ENCODE data around the gene PREP. TPM values are rescaled to one million over a fixed set of nuclear protein-coding genes. Genes with fewer than 3 reads are reported as not detected.

The PREP gene
- total RNA-seq, 1 donor from 2014 or later = 25.2 TPM

DNA sequence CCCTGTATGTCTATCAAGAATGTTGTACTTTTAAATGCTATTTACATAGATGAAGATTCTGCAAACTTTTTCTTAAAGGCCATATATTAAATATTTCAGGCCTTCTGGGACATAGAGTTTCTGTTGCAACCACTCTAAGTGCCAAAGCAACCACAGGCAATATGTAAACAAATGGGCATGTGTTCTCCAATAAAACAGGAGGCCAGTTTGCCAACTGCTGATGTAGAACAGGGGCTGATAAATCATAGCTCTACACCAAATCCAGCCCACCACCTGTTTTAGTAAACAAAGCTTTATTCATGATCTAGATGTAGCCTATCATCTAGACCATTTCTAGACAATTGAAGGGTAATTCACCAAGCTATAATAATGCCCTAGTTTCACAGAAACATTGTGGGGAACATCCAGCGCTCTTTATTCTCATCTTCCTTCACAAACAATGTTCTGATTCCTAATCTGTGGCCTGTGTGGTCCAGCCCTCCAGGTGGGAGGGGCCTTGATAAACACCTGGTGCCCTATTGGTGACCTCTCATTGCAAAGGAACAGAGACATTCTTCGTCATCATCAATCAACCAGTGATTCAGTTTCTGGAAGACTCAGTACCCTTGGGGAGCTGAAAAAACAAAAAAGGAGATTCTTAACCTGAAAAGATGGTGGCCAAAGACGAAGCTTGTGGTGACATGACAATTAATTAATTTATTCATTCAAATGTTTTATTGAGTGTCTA, 80.2 kb downstream of the PREP start:
- intact Hi-C loops (cut with micrococcal nuclease) = no loop called here
- Histone ChIP-seq H3K27me3 (ENCODE audit: low read depth) (no peaks in the 10 kb centered on the region), H3K4me3 (no peak overlapping the region), H3K4me1 (peaks cover 35% of the 10 kb centered on the region), H3K9me3 (replicated peaks) (no peaks in the 10 kb centered on the region), H3K27ac (replicated peaks) (no peak overlapping the region), H3K36me3 (peaks cover 31% of the 10 kb centered on the region)
- TF ChIP-seq, protein P1, sequence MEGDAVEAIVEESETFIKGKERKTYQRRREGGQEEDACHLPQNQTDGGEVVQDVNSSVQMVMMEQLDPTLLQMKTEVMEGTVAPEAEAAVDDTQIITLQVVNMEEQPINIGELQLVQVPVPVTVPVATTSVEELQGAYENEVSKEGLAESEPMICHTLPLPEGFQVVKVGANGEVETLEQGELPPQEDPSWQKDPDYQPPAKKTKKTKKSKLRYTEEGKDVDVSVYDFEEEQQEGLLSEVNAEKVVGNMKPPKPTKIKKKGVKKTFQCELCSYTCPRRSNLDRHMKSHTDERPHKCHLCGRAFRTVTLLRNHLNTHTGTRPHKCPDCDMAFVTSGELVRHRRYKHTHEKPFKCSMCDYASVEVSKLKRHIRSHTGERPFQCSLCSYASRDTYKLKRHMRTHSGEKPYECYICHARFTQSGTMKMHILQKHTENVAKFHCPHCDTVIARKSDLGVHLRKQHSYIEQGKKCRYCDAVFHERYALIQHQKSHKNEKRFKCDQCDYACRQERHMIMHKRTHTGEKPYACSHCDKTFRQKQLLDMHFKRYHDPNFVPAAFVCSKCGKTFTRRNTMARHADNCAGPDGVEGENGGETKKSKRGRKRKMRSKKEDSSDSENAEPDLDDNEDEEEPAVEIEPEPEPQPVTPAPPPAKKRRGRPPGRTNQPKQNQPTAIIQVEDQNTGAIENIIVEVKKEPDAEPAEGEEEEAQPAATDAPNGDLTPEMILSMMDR (IDR thresholded peaks at IDR 0.05; ENCODE audit: borderline replicate concordance) = no peak
- no peak for DNase-seq

DNA sequence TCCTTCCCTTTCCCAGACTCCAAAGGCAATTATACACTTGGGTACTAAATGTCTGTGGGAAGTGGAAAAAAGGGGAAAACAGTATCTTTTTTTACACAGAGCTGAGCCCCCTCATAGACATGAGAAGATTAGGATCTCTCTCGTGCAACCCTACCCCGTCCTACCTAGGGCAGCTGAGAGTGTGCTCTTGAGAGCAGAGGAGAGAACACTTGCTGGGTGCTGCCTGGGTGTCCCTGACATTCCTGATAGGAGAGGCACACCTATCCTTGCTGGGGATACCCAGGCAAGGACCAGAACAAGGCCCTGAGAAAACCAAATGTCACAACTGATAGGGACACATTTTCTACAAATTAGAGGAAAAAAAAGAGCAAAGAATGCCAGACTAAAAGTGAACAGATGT, 81.2 kb downstream of the PREP start:
- TF ChIP-seq, protein P1 (IDR thresholded peaks at IDR 0.05; ENCODE audit: borderline replicate concordance) = no peak
- no peaks in the 10 kb centered on the region for H3K27me3 ChIP-seq (ENCODE audit: low read depth)
- peaks cover 25% of the 10 kb centered on the region for H3K4me1 ChIP-seq
- no peaks in the 10 kb centered on the region for H3K9me3 ChIP-seq (replicated peaks)
- peaks cover 28% of the 10 kb centered on the region for H3K36me3 ChIP-seq
- H3K4me3 ChIP-seq = no peak overlapping the region
- DNase-seq = no peak
- no peak overlapping the region for H3K27ac ChIP-seq (replicated peaks)
- intact Hi-C loops (cut with micrococcal nuclease) = no loop called here

DNA sequence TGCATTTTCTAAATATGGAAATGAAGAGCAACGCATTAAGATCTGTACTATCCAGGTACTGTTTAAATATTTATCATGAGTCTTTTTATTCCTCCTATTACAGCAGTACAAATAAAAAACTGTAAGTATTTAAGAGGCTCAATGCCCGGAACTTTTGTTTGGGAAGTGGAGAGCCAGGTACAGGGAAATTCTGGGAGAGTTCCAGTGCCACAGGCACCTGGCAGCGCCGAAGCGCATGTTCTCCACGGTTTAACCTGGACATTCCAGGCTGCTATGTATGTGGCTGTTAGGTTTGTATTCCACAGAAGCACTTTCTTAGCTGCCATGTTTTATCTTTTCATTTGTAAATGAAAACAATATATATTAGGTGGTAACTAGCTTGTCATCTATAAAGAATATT, 81.7 kb downstream of the PREP start:
- DNase-seq = no peak
- no peaks in the 10 kb centered on the region for H3K27me3 ChIP-seq (ENCODE audit: low read depth)
- H3K27ac ChIP-seq (replicated peaks) = no peak overlapping the region
- peaks cover 28% of the 10 kb centered on the region for H3K36me3 ChIP-seq
- peaks cover 20% of the 10 kb centered on the region for H3K4me1 ChIP-seq
- no peak overlapping the region for H3K4me3 ChIP-seq
- intact Hi-C loops (cut with micrococcal nuclease) = no loop called here
- TF ChIP-seq, protein P1 (IDR thresholded peaks at IDR 0.05; ENCODE audit: borderline replicate concordance) = no peak
- no peaks in the 10 kb centered on the region for H3K9me3 ChIP-seq (replicated peaks)

DNA sequence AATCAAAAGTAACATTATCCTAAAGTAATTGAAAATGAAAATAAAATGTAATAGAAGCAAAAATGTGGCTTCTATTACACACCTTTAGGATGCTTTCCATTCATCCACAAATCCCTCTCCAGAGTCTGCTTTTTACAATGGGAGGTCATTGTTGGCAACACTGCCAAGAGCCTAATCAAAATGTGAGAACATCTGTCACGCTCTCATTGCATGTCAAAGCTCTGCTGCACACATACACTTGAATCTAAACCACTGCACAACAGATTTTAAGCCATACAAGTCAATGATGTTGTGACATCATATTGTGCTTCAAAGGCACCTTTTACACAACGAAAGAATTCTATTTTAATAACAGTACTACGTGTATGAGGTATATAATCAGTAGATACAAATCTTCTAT, 82.1 kb downstream of the PREP start:
- intact Hi-C loops (cut with micrococcal nuclease) = no loop called here
- Histone ChIP-seq H3K9me3 (replicated peaks) (no peaks in the 10 kb centered on the region), H3K27me3 (ENCODE audit: low read depth) (no peaks in the 10 kb centered on the region), H3K4me3 (no peak overlapping the region), H3K36me3 (peaks cover 28% of the 10 kb centered on the region), H3K4me1 (peaks cover 16% of the 10 kb centered on the region), H3K27ac (replicated peaks) (no peak overlapping the region)
- TF ChIP-seq, protein P1 (IDR thresholded peaks at IDR 0.05; ENCODE audit: borderline replicate concordance) = no peak
- DNase-seq = no peak

DNA sequence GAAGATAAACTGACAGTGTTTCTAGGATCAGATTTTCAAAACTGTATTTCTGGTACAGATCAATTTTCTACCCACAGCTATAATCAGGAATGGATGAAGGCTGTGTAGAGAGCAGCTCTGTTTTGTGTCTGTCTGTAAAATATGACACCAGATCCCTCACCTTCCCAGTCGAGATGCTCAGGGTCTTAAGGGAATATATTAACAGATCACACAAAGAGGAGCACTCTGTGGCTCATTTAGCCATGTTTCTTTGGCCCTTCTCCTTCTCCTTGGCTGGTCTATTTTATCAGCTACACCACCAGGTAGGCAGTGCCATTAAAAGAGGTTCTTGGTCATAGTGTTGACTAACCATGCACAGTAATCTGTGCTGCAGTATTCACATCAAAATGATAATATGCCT, 82.6 kb downstream of the PREP start:
- Histone ChIP-seq H3K4me3 (no peak overlapping the region), H3K27ac (replicated peaks) (no peak overlapping the region), H3K4me1 (peaks cover 15% of the 10 kb centered on the region), H3K9me3 (replicated peaks) (no peaks in the 10 kb centered on the region), H3K36me3 (peaks cover 28% of the 10 kb centered on the region), H3K27me3 (ENCODE audit: low read depth) (no peaks in the 10 kb centered on the region)
- TF ChIP-seq, protein P1 (IDR thresholded peaks at IDR 0.05; ENCODE audit: borderline replicate concordance) = no peak
- DNase-seq = no peak
- intact Hi-C loops (cut with micrococcal nuclease) = no loop called here
